HepG2 (cell line): ENCODE measurements around the gene TSC22D3. TPM values are rescaled to one million over a fixed set of nuclear protein-coding genes. Genes with fewer than 3 reads are reported as not detected.

Source experiments
- ATAC-seq: fragments of 200-7000 bp; cut with Tn5 transposase; 3 replicates; pipeline ENCODE4 v1.9.1; 2020; ENCODE audit warnings: mild to moderate bottlenecking, moderate library complexity
- BruUV-seq: library from RNA; stranded (reverse); fragments of 400-500 nt; replicated peaks from 2 replicates; lab custom pipeline; 2021; lab: Mats Ljungman, UMichigan
- CTCF ChIA-PET: fragments of 300-600 bp; formaldehyde crosslinking; extraction: SDS; loops from one replicate; lab custom pipeline; 2021; ENCODE audit warnings: low total read pairs, inconsistent platforms, low intra/inter-chr PET ratio; lab: Yijun Ruan, JAX
- POLR2A ChIA-PET: fragments of 350-600 bp; sonication (Branson Sonifier 250); formaldehyde crosslinking; loops from one replicate; lab custom pipeline; 2020; ENCODE audit warnings: antibody characterized with exemption, inconsistent platforms; lab: Yijun Ruan, JAX
- DNase-seq: peaks from one replicate; pipeline ENCODE4 v3.0.0-alpha.2; 2015; ENCODE audit warnings: low spot score
- FAIRE-seq: peaks from 3 replicates; lab custom pipeline; 2011; peaks lifted over from hg19 to GRCh38; lab: Jason Lieb, UNC
- H2AFZ ChIP-seq: one replicate; pipeline ENCODE4 v1.6.1; 2011; ENCODE audit warnings: low read length, inconsistent platforms
- H3K27ac ChIP-seq: fragments of 300-600 bp; 3 replicates; pipeline ENCODE4 v1.8.0; 2011; ENCODE audit warnings: mixed run types, mild to moderate bottlenecking, mixed read lengths, low read length, inconsistent platforms; ENCODE audit not compliant: insufficient read depth; ENCODE audit errors: extremely low read length
- H3K27me3 ChIP-seq, 2 experiments: fragments of 200-600 bp in 1 of 2; 2 replicates in 1 of 2; 3 replicates in 1 of 2; pipeline versions ENCODE4 v1.6.0 to v1.8.0; 2011; ENCODE audit warnings: low read length in 2 of 2, mild to moderate bottlenecking in 2 of 2, moderate library complexity in 2 of 2, inconsistent platforms in 1 of 2; ENCODE audit not compliant: insufficient read depth in 2 of 2, control insufficient read depth in 1 of 2
- H3K36me3 ChIP-seq, 2 experiments: fragments of 200-600 bp in 1 of 2; replicated peaks in 1 of 2; 2 replicates in 1 of 2; 3 replicates in 1 of 2; pipeline versions ENCODE4 v1.5.1 to v1.8.0; 2011; ENCODE audit warnings: low read length in 2 of 2, inconsistent platforms in 1 of 2; ENCODE audit not compliant: insufficient read depth in 2 of 2, control insufficient read depth in 1 of 2
- H3K4me1 ChIP-seq: 2 replicates; pipeline ENCODE4 v1.5.1; 2012; ENCODE audit warnings: low read length, inconsistent platforms; ENCODE audit not compliant: insufficient read depth
- H3K4me2 ChIP-seq: 2 replicates; pipeline ENCODE4 v1.6.0; 2011; ENCODE audit warnings: low read depth, low read length, inconsistent platforms
- H3K4me3 ChIP-seq, 3 experiments: fragments of 200-600 bp in 1 of 3; sonication (generic), shearing (Covaris generic) in 1 of 3; replicated peaks in 1 of 3; 2 replicates each; pipeline ENCODE4 v1.5.1; 2011 to 2016; ENCODE audit warnings: low read length in 3 of 3, inconsistent platforms in 2 of 3, low read depth in 2 of 3, mild to moderate bottlenecking in 2 of 3, control low read depth in 1 of 3, mixed read lengths in 1 of 3; ENCODE audit not compliant: insufficient read depth in 1 of 3
- H3K79me2 ChIP-seq: one replicate; pipeline ENCODE4 v1.6.1; 2011; ENCODE audit warnings: low read length, inconsistent platforms; ENCODE audit not compliant: insufficient read depth
- H3K9ac ChIP-seq: 2 replicates; pipeline ENCODE4 v1.6.0; 2011; ENCODE audit warnings: mild to moderate bottlenecking, low read depth, low read length, inconsistent platforms; ENCODE audit not compliant: insufficient read depth
- H3K9me3 ChIP-seq: 2 replicates; pipeline ENCODE4 v1.5.1; 2012; ENCODE audit warnings: mild to moderate bottlenecking, low read length
- H4K20me1 ChIP-seq: 2 replicates; pipeline ENCODE4 v1.6.0; 2011; ENCODE audit warnings: inconsistent platforms, mild to moderate bottlenecking, low read length, moderate library complexity; ENCODE audit not compliant: insufficient read depth
- CBX5 ChIP-seq: sonication (generic); formaldehyde crosslinking; IDR thresholded peaks from 2 replicates; pipeline ENCODE4 v1.4.0; 2020; ENCODE audit warnings: missing genetic modification reagents, borderline replicate concordance
- CTCF ChIP-seq: sonication (generic); formaldehyde crosslinking; IDR thresholded peaks from 2 replicates; pipeline ENCODE4 v1.5.0; 2020; ENCODE audit warnings: mild to moderate bottlenecking, missing genetic modification reagents, moderate library complexity
- GMEB1 ChIP-seq: sonication (generic); formaldehyde crosslinking; IDR thresholded peaks from 2 replicates; pipeline ENCODE4 v1.5.1; 2020; ENCODE audit warnings: missing genetic modification reagents, mild to moderate bottlenecking, borderline replicate concordance
- RAD21 ChIP-seq: fragments of 450-650 bp; formaldehyde crosslinking; IDR thresholded peaks from 2 replicates; pipeline ENCODE4 v1.5.0; 2020; ENCODE audit warnings: mild to moderate bottlenecking
- SOX6 ChIP-seq, 2 experiments: fragments of 450-650 bp in 1 of 2; sonication (generic) in 1 of 2; formaldehyde crosslinking in 1 of 2; IDR thresholded peaks; 2 replicates each; pipeline versions ENCODE4 v1.4.0 to v1.6.1; 2017 to 2020; ENCODE audit warnings: antibody characterized with exemption in 1 of 2, mild to moderate bottlenecking in 1 of 2, missing genetic modification reagents in 1 of 2
- YY1 ChIP-seq: IDR thresholded peaks from 2 replicates; pipeline ENCODE4 v1.6.1; 2011; ENCODE audit warnings: low read length, low read depth, moderate library complexity, mild to moderate bottlenecking; ENCODE audit not compliant: insufficient read depth, insufficient replicate concordance
- ZBTB2 ChIP-seq: sonication (generic); formaldehyde crosslinking; IDR thresholded peaks from 2 replicates; pipeline ENCODE4 v1.8.0; 2022; ENCODE audit warnings: low read depth, missing genetic modification reagents
- ZMYM2 ChIP-seq: sonication (generic); formaldehyde crosslinking; IDR thresholded peaks from 2 replicates; pipeline ENCODE4 v1.8.0; 2022; ENCODE audit warnings: mild to moderate bottlenecking, missing genetic modification reagents
- ZSCAN9 ChIP-seq: IDR thresholded peaks from 2 replicates; pipeline ENCODE4 v1.6.1; 2016; ENCODE audit warnings: borderline replicate concordance
- WGBS: methylation state at CpG from one replicate; pipeline ENCODE4 v1.1.6; 2017; ENCODE audit warnings: low lambda C conversion rate; 5-methylcytosine and 5-hydroxymethylcytosine counted together
- in situ Hi-C: cut with HindIII; loops from 2 replicates; pipeline ENCODE4 v1.10.0; 2017; ENCODE audit warnings: low pct_unique_long_range_greater_than_20kb; ENCODE audit not compliant: extremely low pct_ligation_motif_present
- intact Hi-C: fragments of 100-400 bp; cut with micrococcal nuclease; formaldehyde crosslinking; loops from one replicate; pipeline ENCODE4 v1.10.0; 2022; ENCODE audit not compliant: unreplicated experiment
- polyA plus RNA-seq, 8 experiments: library from polyadenylated mRNA; depleted of rRNA in 3 of 8; stranded (reverse) in 7 of 8; unstranded in 1 of 8; fragments of >200 nt; fragmentation: Illumina TruSeq in 4 of 8; extraction: Trizol in 4 of 8; gene quantifications; 2 replicates each; pipeline versions ENCODE4 v1.2.1 to v1.2.3, GENCODE V29; 2011 to 2016; ENCODE audit warnings: low read depth in 4 of 8, missing spikeins in 1 of 8, mixed read lengths in 1 of 8; ENCODE audit not compliant: insufficient read depth in 1 of 8
- total RNA-seq, 5 experiments: library from RNA; depleted of rRNA; stranded (reverse); fragments of >200 nt; fragmentation: Illumina TruSeq; extraction: Trizol; gene quantifications; 2 replicates each; pipeline ENCODE4 v1.2.3, GENCODE V29; 2016; ENCODE audit warnings: low read depth in 1 of 5

Gene TSC22D3
- total and polyA plus RNA-seq, 2 of the 13 experiments (the other 11 are each of a cell fraction or from before 2014, with no cell fraction given): 0.82 to 1.5 TPM

GRCh38 chrX:107673431-107673830 is 102.2 kb downstream of the TSC22D3 start:
- H3K27ac ChIP-seq: no peak overlapping the region
- FAIRE-seq: no peak
- H3K4me2 ChIP-seq: no peak overlapping the region; the same call in 1 of the 2 replicates
- no peak for ATAC-seq
- H3K4me3 ChIP-seq: no peak overlapping the region
- no peak overlapping the region for H2AFZ ChIP-seq
- H3K79me2 ChIP-seq: no peaks in the 10 kb centered on the region
- H4K20me1 ChIP-seq: no peaks in the 10 kb centered on the region
- no peak for DNase-seq
- 69% methylated on average over 4 of the region's 6 CpGs for WGBS
- H3K4me1 ChIP-seq: no peaks in the 10 kb centered on the region
- ChIA-PET POLR2A (no interaction called here), CTCF (no interaction called here)
- H3K27me3 ChIP-seq: peaks cover 0 to 3% of the 10 kb centered on the region in 2 experiments; a peak in 2 of 5 replicates
- BruUV-seq: no TSS peak
- no peak for TF ChIP-seq ZSCAN9 (CRISPR knock-in tag)
- TF ChIP-seq YY1: no peak
- TF ChIP-seq SOX6 (IDR thresholded peaks at IDR 0.05): no peak
- TF ChIP-seq SOX6 (CRISPR knock-in tag; IDR thresholded peaks at IDR 0.05): no peak
- no peak for TF ChIP-seq ZBTB2
- H3K36me3 ChIP-seq: no peaks in the 10 kb centered on the region
- no peaks in the 10 kb centered on the region for H3K9me3 ChIP-seq
- intact Hi-C loops (loop anchor here (5.0 kb wide), 1 partner anchor 44 kb away; no protein-coding TSS in a partner anchor), in situ Hi-C loops (no loop called here)
- H3K9ac ChIP-seq: no peak overlapping the region

- ATAC-seq (peak; percentile 76), DNase-seq (peak; percentile 28), FAIRE-seq (no peak)
- Histone ChIP-seq H3K27ac (no peak overlapping the region), H3K79me2 (no peaks in the 10 kb centered on the region), H4K20me1 (no peaks in the 10 kb centered on the region), H3K4me3 (no peak overlapping the region), H3K36me3 (no peaks in the 10 kb centered on the region), H3K9ac (no peak overlapping the region), H3K27me3 (peaks cover 0 to 3% of the 10 kb centered on the region in 2 experiments; a peak in 2 of 5 replicates), H3K4me1 (no peaks in the 10 kb centered on the region), H3K9me3 (no peaks in the 10 kb centered on the region), H2AFZ (no peak overlapping the region), H3K4me2 (peak overlapping the region; percentile 24; the same call in 1 of the 2 replicates)
- in situ Hi-C loops (no loop called here), intact Hi-C loops (loop anchor here (5.0 kb wide), 1 partner anchor 44 kb away; no protein-coding TSS in a partner anchor)
- ChIA-PET CTCF (no interaction called here), POLR2A (no interaction called here)
- 0% methylated on average over 1 of the region's 9 CpGs for WGBS
- TF ChIP-seq RAD21 (CRISPR knock-in tag) (peak; percentile 49; the same call in 1 of the 2 replicates), CTCF (CRISPR knock-in tag) (peak; percentile 69), ZMYM2 (CRISPR knock-in tag) (no peak), GMEB1 (peak; percentile 70), CBX5 (CRISPR knock-in tag) (no peak)
- BruUV-seq: no TSS peak
These were observed 102.6 kb downstream of the TSC22D3 start for GRCh38 chrX:107672955-107673378.
